Trophoblast cell (in vitro differentiated cells and primary cell): Measurements from ENCODE around the gene APOBEC3F.
"Not testable (repeated sequence)": the region's sequence is repeated elsewhere in the genome, so short reads cannot be mapped to it uniquely, and the experiment has no call there.

Source experiments
- DNase-seq, 2 donors: peaks; one replicate each; pipeline ENCODE4 v3.0.0-alpha.2; 2016
- H2AFZ ChIP-seq: 2 replicates; pipeline ENCODE4 v1.6.1; 2013; ENCODE audit warnings: low read length, moderate library complexity, mild to moderate bottlenecking; ENCODE audit not compliant: insufficient read depth, poor library complexity
- H2AK5ac ChIP-seq: 2 replicates; pipeline ENCODE4 v1.6.1; 2013; ENCODE audit warnings: mild to moderate bottlenecking, low read length
- H2BK120ac ChIP-seq: 2 replicates; pipeline ENCODE4 v1.6.1; 2013; ENCODE audit warnings: low read length, mild to moderate bottlenecking, moderate library complexity; ENCODE audit not compliant: insufficient read depth, poor library complexity
- H2BK12ac ChIP-seq: 2 replicates; pipeline ENCODE4 v1.6.1; 2013; ENCODE audit warnings: mild to moderate bottlenecking, low read length, moderate library complexity
- H2BK5ac ChIP-seq: 2 replicates; pipeline ENCODE4 v1.6.1; 2013; ENCODE audit warnings: low read length, low read depth, moderate library complexity, mild to moderate bottlenecking; ENCODE audit not compliant: poor library complexity
- H3K14ac ChIP-seq: 2 replicates; pipeline ENCODE4 v1.6.1; 2013; ENCODE audit warnings: mild to moderate bottlenecking, low read length
- H3K18ac ChIP-seq: 2 replicates; pipeline ENCODE4 v1.6.1; 2013; ENCODE audit warnings: mild to moderate bottlenecking, low read length
- H3K23ac ChIP-seq: 2 replicates; pipeline ENCODE4 v1.6.1; 2013; ENCODE audit warnings: low read length
- H3K27ac ChIP-seq: 2 replicates; pipeline ENCODE4 v1.5.1; 2013; ENCODE audit warnings: low read depth, mild to moderate bottlenecking, inconsistent platforms, low read length, moderate library complexity
- H3K27me3 ChIP-seq: 2 replicates; pipeline ENCODE4 v1.6.1; 2013; ENCODE audit warnings: inconsistent platforms, mild to moderate bottlenecking, low read length, moderate library complexity; ENCODE audit not compliant: insufficient read depth
- H3K36me3 ChIP-seq, 2 experiments: 1 replicate in 1 of 2; 2 replicates in 1 of 2; pipeline ENCODE4 v1.6.1; 2013; ENCODE audit warnings: low read length in 2 of 2, mild to moderate bottlenecking in 2 of 2, moderate library complexity in 1 of 2; ENCODE audit not compliant: insufficient read depth in 2 of 2, control insufficient read depth in 1 of 2
- H3K4ac ChIP-seq: 2 replicates; pipeline ENCODE4 v1.6.1; 2013; ENCODE audit warnings: low read depth, mild to moderate bottlenecking, low read length, moderate library complexity
- H3K4me1 ChIP-seq, 2 experiments: 1 replicate in 1 of 2; 2 replicates in 1 of 2; pipeline ENCODE4 v1.6.1; 2013; ENCODE audit warnings: low read length in 2 of 2, mild to moderate bottlenecking in 2 of 2, moderate library complexity in 1 of 2; ENCODE audit not compliant: insufficient read depth in 2 of 2, control insufficient read depth in 1 of 2
- H3K4me2 ChIP-seq: 2 replicates; pipeline ENCODE4 v1.6.1; 2013; ENCODE audit warnings: inconsistent platforms, mild to moderate bottlenecking, low read length, moderate library complexity
- H3K4me3 ChIP-seq: 2 replicates; pipeline ENCODE4 v1.5.1; 2013; ENCODE audit warnings: mild to moderate bottlenecking, low read depth, low read length, inconsistent platforms
- H3K79me1 ChIP-seq: one replicate; pipeline ENCODE4 v1.6.1; 2013; ENCODE audit warnings: low read length
- H3K79me2 ChIP-seq: 2 replicates; pipeline ENCODE4 v1.6.1; 2013; ENCODE audit warnings: low read length, mild to moderate bottlenecking; ENCODE audit not compliant: control insufficient read depth, insufficient read depth, poor library complexity
- H3K9ac ChIP-seq: 2 replicates; pipeline ENCODE4 v1.6.1; 2013; ENCODE audit warnings: mild to moderate bottlenecking, low read length
- H3K9me3 ChIP-seq: 2 replicates; pipeline ENCODE4 v1.6.1; 2013; ENCODE audit warnings: low read depth, mild to moderate bottlenecking, control low read depth, inconsistent platforms, low read length; ENCODE audit not compliant: insufficient read depth
- H4K12ac ChIP-seq: 2 replicates; pipeline ENCODE4 v1.6.1; 2013; ENCODE audit warnings: low read depth, mild to moderate bottlenecking, low read length, moderate library complexity
- H4K8ac ChIP-seq: 2 replicates; pipeline ENCODE4 v1.6.1; 2013; ENCODE audit warnings: low read depth, mild to moderate bottlenecking, low read length, moderate library complexity
- H4K91ac ChIP-seq: one replicate; pipeline ENCODE4 v1.6.1; 2013; ENCODE audit warnings: low read depth, mild to moderate bottlenecking, low read length, moderate library complexity
- WGBS: extraction: QIAGEN DNeasy Blood & Tissue Kit; methylation state at CpG from one replicate; pipeline ENCODE4 v1.1.7; 2013; ENCODE audit warnings: missing lambda C conversion rate; ENCODE audit not compliant: insufficient read length, insufficient coverage; ENCODE audit errors: extremely low coverage; 5-methylcytosine and 5-hydroxymethylcytosine counted together

The APOBEC3F gene

DNA sequence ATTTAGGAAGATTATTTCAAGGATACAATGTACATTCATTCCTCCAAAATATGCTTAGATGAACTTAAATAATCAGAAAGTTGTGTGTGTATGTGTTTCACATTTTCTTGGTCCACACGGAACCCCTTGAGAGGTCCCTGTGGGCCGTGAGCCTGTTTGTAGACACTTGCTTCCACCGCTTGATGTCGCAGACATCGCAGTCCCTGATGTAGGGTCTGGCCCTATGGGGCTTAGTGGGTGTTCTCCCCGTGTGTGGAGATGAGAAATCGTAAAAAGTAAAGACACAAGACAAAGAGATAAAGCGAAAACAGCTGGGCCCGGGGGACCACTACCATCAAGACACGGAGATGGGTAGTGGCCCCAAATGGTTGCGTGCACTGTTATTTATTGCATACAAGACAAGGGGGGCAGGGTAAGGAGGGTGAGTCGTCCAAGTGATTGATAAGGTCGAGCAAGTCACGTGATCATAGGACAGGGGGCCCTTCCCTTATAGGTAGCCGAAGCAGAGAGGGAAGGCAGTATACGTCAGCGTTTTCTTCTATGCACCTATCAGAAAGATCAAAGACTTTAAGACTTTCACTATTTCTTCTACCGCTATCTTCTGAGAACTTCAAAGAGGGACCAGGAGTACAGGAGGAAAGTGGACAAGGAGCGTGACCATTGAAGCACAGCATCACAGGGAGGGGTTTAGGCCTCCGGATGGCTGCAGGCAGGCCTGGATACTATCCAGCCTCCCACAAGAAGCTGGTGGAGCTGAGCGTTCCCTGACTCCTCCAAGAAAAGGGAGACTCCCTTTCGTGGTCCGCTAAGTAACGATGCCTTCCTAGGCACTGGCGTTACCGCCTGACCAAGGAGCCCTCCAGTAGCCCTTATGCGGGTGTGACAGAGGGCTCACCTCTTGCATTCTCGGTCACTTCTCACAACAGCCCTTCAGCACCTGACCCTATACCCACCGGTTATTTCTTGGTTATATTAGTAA is 27.8 kb upstream of the APOBEC3F start:
- Histone ChIP-seq H3K79me1 (peaks cover 5% of the 10 kb centered on the region), H4K8ac (no peak overlapping the region), H4K12ac (no peak overlapping the region), H3K14ac (no peak overlapping the region), H3K4ac (no peak overlapping the region), H3K4me2 (no peak overlapping the region), H3K23ac (no peak overlapping the region), H3K36me3 (no peaks in the 10 kb centered on the region), H2BK120ac (no peak overlapping the region), H3K27me3 (no peaks in the 10 kb centered on the region), H3K4me3 (no peak overlapping the region), H3K18ac (no peak overlapping the region), H3K79me2 (no peaks in the 10 kb centered on the region), H2AFZ (no peak overlapping the region), H4K91ac (no peak overlapping the region), H3K9ac (no peak overlapping the region), H3K27ac (no peak overlapping the region), H2AK5ac (no peak overlapping the region), H3K9me3 (no peaks in the 10 kb centered on the region), H2BK12ac (no peak overlapping the region), H3K4me1 (peaks cover 6 to 10% of the 10 kb centered on the region in 2 experiments), H2BK5ac (no peak overlapping the region)
- no peak for DNase-seq
- no CpG with 5 or more reads among the region's 29 CpGs for WGBS

DNA sequence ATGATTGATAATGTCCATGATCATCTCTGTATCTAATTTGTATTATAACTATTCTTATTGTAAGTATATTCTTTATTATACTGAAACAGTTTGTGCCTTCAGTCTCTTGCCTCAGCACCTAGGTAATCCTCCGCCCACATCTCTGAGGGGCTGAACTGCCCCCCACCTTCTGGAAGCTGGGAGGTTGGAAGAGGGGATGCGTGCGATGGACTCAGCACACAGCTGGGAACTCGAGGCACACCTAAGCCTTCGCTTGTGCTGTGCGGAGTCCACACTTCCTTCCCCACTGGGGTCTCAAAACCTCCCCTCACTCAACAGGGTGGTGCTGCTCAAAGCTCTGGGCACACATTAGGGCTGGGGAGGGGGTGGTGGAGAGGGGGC is 27.1 kb upstream of the APOBEC3F start:
- H3K4me3 ChIP-seq, H3K27me3 ChIP-seq, H3K9ac ChIP-seq, H3K4ac ChIP-seq, H2AFZ ChIP-seq, H3K79me2 ChIP-seq, H3K36me3 ChIP-seq, H4K12ac ChIP-seq, H3K27ac ChIP-seq, H3K23ac ChIP-seq, H2BK5ac ChIP-seq, H3K9me3 ChIP-seq, H3K14ac ChIP-seq, H3K79me1 ChIP-seq, DNase-seq, H3K18ac ChIP-seq, H3K4me2 ChIP-seq: not testable (repeated sequence)
- Histone ChIP-seq H3K4me1 (peaks cover 6 to 14% of the 10 kb centered on the region in 2 experiments), H2BK12ac (peak overlapping the region; percentile 23), H2BK120ac (peak overlapping the region; percentile 45), H4K8ac (peak overlapping the region; percentile 61), H2AK5ac (peak overlapping the region; percentile 72), H4K91ac (peak overlapping the region; percentile 70)
- no CpG with 5 or more reads among the region's 6 CpGs for WGBS

- H2BK12ac ChIP-seq: peak within 1 kb of the TSS; percentile 62
- peak within 1 kb of the TSS; percentile 61 for H4K8ac ChIP-seq
- H3K9me3 ChIP-seq: no peaks in the 10 kb centered on the region
- peak within 1 kb of the TSS; percentile 55 for H3K18ac ChIP-seq
- H3K4me3 ChIP-seq: no peak within 1 kb of the TSS
- DNase-seq: peak; percentile 15 to 52
- H4K12ac ChIP-seq: peak within 1 kb of the TSS; percentile 34
- H4K91ac ChIP-seq: peak within 1 kb of the TSS; percentile 80
- H2BK5ac ChIP-seq: peak within 1 kb of the TSS; percentile 12
- no peaks in the 10 kb centered on the region for H3K79me2 ChIP-seq
- peak within 1 kb of the TSS; percentile 56 for H2BK120ac ChIP-seq
- no peak within 1 kb of the TSS for H3K27ac ChIP-seq
- H3K9ac ChIP-seq: no peak within 1 kb of the TSS
- peak within 1 kb of the TSS; percentile 36 for H3K4me2 ChIP-seq
- peaks cover 5% of the 10 kb centered on the region for H3K79me1 ChIP-seq
- H3K14ac ChIP-seq: peak within 1 kb of the TSS; percentile 67
- peak within 1 kb of the TSS; percentile 46 for H3K4ac ChIP-seq
- H3K36me3 ChIP-seq: no peaks in the 10 kb centered on the region
- H2AK5ac ChIP-seq: peak within 1 kb of the TSS; percentile 72
- H3K27me3 ChIP-seq: no peaks in the 10 kb centered on the region
- H3K4me1 ChIP-seq: peaks cover 6 to 14% of the 10 kb centered on the region in 2 experiments
- no CpG with 5 or more reads among the region's 18 CpGs for WGBS
- no peak within 1 kb of the TSS for H3K23ac ChIP-seq
- peak within 1 kb of the TSS; percentile 64 for H2AFZ ChIP-seq
Measured at GRCh38 chr22:39013942-39014722, 26.5 kb upstream of the APOBEC3F start, which contains the start of gene APOBEC3C. TSS of gene APOBEC3C (plus strand) at chr22:39014257. CDS start at chr22:39014363, 106 bp downstream.

DNA sequence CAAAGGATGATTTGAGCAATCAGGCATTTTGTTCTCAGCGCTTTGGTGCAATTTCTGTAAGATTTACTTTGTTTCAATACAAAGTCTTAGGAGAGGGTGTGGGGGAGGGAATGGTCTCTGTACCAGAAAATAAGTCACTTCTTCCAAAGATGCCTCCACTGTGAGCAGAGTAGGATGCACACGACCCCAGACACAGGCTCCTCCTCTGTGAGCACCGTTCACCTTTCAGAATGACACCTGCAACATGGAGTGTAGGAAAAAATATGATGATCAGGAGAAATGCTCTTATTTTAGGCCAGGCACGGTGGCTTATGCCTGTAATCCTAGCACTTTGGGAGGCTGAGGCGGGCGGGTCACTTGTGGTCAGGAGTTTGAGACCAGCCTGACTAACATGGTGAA is 25.9 kb upstream of the APOBEC3F start:
- Histone ChIP-seq H4K91ac (peak overlapping the region; percentile 80), H3K4me2 (peak overlapping the region; percentile 36), H2BK120ac (peak overlapping the region; percentile 56), H4K8ac (peak overlapping the region; percentile 61), H3K4me1 (peaks cover 6 to 14% of the 10 kb centered on the region in 2 experiments)
- not testable (repeated sequence) for H3K18ac ChIP-seq, H2AK5ac ChIP-seq, H3K36me3 ChIP-seq, H3K14ac ChIP-seq, H3K4ac ChIP-seq, H3K79me2 ChIP-seq, DNase-seq, H3K9ac ChIP-seq, H2BK5ac ChIP-seq, H4K12ac ChIP-seq, H3K27me3 ChIP-seq, H3K27ac ChIP-seq, H3K9me3 ChIP-seq, H3K23ac ChIP-seq, H3K4me3 ChIP-seq, H3K79me1 ChIP-seq, H2AFZ ChIP-seq, H2BK12ac ChIP-seq
- WGBS: no CpG with 5 or more reads among the region's 6 CpGs
